G401 (cell line): ENCODE measurements around the gene SPTSSA. TPM values are rescaled to one million over a fixed set of nuclear protein-coding genes. Genes with fewer than 3 reads are reported as not detected.
A peak's percentile ranks its signal among the peaks of the same experiment; 100 is the strongest.

Experiments used
- DNase-seq: peaks from one replicate; pipeline ENCODE4 v3.0.0-alpha.2; 2015; ENCODE audit warnings: low spot score
- in situ Hi-C: cut with HindIII; loops from 2 replicates; pipeline ENCODE4 v1.10.0; 2016; ENCODE audit warnings: low sequenced_read_pairs, mixed read lengths
- total RNA-seq: library from RNA; depleted of rRNA; stranded (reverse); fragments of >200 nt; shearing (Covaris generic); gene quantifications from 2 replicates; pipeline ENCODE4 v1.2.3, GENCODE V29; 2014

The SPTSSA gene
- total RNA-seq, 1 experiment from 2014 or later = 18.1 TPM

GRCh38 chr14:34475163-34475562 lies 13.1 kb upstream of the SPTSSA start:
- in situ Hi-C loops = no loop called here
- no peak for DNase-seq

- no peak for DNase-seq
- in situ Hi-C loops = no loop called here
Observed at GRCh38 chr14:34474187-34474679, 12.2 kb upstream of the SPTSSA start.

DNA sequence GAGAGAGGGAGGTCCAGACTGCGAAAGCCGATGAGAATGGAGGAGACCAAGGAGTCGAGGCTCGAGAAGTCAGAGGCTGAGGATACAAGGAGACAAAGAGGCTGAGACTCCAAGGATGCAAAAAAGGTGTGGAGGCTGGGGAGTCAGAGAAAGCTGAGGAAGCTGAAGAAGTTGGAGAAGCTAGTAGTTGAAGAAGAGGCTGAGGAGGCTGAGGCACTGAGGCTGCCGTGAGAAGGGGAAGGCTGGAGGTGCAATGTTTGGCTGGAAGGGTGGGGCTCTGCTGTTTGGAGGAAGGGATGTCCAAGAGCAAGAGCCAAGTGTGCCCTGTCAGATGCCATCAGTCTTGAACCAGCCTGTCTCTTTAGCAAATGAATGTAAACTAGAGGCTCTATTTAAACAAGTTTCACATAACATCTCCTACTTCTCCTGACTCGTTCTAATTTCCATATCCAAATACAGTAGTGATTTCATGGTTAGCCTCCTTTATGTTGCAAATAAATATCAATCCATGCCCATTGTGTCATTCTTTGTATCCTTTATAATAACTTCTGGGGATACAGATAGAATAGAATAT lies 10.8 kb upstream of the SPTSSA start:
- in situ Hi-C loops = no loop called here
- no peak for DNase-seq

DNA sequence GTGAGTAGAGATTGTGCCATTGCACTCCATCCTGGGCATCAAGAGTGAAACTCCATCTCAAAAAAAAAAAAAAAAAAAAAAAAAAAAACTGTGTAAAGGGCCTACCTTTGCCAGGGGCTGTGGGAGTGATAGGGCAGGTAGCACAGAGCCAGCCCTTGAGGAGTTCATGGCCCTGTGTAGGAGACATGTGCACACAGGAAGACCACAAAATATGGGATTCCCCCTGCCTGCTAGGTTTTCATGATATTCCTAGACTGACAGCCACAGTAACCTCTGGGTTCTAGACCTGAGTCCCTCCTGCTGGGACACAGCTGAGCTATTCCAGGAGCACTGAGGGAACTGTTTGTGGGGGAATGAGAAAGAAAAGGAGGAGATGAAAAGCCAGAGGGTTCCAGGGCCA lies 8.3 kb upstream of the SPTSSA start:
- in situ Hi-C loops = no loop called here

DNA sequence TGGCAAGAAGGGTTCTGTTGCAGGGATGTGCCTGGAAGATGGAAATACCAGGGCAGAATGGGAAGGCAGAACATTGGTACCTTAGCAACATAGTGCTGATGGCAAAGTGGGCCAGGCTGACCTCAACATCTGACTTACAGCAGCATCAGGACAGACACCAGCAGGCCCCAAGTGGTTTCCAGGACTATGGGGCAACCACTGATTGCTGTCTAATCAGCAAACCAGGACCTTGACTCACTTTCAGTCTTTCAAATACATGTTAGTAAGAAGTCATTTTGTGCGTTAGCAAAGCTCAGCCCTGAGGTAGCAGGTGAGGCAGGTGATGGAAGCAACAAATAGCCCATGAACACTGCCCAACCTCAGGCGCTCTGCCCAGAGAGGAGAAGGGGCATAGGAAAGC lies 4.7 kb upstream of the SPTSSA start:
- DNase-seq = no peak
- in situ Hi-C loops = no loop called here

More for the DNA sequence above, 8.3 kb upstream of the SPTSSA start:
- no peak for DNase-seq

- in situ Hi-C loops = no loop called here
- DNase-seq = no peak
Observed at GRCh38 chr14:34465069-34465859, 3.2 kb upstream of the SPTSSA start.

GRCh38 chr14:34463598-34463961 lies 1.5 kb upstream of the SPTSSA start:
- no peak for DNase-seq
- in situ Hi-C loops = no loop called here

DNA sequence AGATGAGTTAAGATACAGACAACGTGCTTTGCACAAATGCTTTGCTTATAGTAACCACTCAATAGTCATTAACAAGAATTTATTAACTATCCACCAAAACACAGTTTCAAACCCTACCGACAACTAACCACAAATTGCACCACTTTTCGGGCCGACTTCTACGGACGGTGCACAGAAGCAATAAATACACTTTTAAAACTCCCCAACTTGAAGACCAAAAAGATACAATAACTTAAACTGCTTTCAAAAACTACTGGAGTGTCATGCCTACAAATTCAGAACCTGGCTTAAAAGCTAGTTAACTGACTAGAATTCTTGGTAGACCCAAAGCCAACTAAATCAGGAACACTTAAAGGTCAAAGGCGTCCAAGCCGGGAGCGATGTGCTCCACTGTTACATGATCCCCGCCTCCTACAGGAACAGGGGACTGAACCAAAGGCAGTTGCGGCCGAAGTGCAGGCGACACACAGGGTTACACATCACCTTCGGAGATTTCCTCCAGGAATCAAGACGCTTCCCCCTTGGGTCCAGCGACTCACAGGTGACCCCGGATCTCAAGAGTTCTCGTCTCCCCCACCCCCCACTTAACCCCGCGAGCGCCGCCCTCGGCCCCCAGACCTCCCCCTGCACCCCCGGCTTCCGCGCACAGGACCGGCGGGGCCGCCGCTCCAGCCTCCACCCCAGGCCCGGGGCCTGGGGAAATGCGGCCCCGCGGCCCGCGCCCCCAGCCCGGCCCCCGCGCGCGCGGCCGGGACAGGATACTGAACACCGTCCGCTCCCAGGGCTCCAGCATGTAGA lies 507 bp downstream of the SPTSSA start:
- DNase-seq = peak; percentile 66
- in situ Hi-C loops = no loop called here

- in situ Hi-C loops = no loop called here
- DNase-seq = no peak
Observed at GRCh38 chr14:34460841-34461240, 1.2 kb downstream of the SPTSSA start.

- in situ Hi-C loops = no loop called here
Observed at GRCh38 chr14:34460295-34460694, 1.7 kb downstream of the SPTSSA start.

GRCh38 chr14:34457186-34457585 lies 4.9 kb downstream of the SPTSSA start:
- no peak for DNase-seq
- in situ Hi-C loops = no loop called here

More at GRCh38 chr14:34460295-34460694, 1.7 kb downstream of the SPTSSA start:
- no peak for DNase-seq

DNA sequence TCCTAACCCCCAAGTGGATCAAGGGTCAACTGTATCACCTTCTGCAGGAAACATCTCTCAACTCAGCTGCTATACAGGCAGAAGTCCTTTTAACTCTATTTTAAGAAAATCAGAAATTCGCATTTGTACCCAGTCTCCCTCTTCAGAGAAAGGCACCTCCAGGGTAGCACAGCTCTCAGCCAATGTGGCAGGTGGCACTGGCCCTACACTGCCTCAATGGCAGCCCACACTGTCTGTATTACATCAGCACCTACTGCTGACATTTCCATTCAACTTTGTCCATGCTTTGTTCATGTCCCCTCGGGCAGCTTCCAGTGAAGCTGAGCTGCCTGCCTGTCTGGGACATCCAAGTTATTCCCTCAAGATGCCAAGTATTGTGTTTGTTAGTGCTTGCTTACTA lies 8.8 kb downstream of the SPTSSA start:
- in situ Hi-C loops = no loop called here
- DNase-seq = no peak

DNA sequence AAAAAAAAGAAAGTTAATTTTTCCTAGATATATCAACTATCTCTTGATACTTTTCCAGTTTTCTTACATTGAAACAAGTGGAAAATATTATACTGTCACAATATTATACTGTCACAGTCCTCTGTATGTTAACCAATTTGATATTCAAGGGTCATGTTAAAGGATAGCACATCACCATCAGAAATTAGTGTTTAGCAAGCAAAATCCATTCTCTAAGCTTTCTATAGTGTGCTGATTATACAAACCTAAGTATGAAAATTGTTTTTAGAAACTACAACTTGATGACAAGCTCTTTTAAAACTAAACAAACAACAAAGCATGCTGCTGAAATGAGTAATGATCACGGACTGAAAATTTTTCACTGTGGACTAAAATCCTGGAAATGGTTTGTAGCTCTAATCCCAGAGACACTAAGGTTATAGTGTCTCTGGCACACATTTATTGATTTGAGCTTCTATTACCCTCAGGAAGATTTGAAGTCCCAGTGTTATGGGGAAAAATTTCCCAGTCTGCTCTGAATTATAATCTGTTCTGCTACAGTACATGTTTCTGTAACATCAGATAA lies 9.7 kb downstream of the SPTSSA start:
- in situ Hi-C loops = no loop called here

DNA sequence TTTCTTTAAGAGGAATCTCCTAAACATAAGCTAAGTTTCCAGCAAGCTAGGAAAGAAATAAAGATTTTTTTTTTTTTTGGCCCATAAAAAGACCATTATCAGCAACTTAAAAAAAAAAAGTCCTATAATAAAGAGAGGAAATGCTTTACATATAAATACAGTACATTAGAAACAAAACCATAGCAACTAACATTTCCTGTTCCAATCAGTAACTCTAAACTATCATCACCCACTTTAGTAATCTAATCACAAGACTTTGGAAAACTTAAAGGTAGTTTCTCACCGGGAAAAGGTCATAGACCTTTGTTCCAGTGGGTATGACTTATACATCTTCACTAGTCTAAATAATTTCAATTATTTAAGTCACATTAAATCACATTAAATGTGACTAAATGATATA lies 11.1 kb downstream of the SPTSSA start:
- DNase-seq = no peak
- in situ Hi-C loops = no loop called here

More for the DNA sequence above, 9.7 kb downstream of the SPTSSA start:
- no peak for DNase-seq

DNA sequence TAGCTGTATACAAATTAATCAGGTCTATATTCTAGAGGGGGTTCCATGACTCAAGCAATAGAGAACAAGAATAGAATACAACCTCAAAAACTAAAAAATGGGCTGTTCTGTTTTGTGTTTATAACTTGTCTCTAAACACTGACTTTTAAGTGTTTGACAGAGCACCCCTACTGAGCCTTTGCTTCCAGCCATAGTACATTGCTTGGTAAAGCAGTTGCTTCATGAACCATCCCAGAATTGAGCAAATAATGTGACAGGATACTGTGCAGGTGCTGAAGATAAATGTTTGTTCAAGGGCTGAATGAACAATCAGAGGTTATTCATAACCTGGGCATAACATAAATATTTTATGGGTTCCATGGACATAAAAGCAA lies 11.5 kb downstream of the SPTSSA start:
- no peak for DNase-seq
- in situ Hi-C loops = no loop called here

GRCh38 chr14:34449819-34450541 lies 12.1 kb downstream of the SPTSSA start:
- in situ Hi-C loops = no loop called here
- DNase-seq = no peak

GRCh38 chr14:34439090-34439489 lies 22.9 kb downstream of the SPTSSA start:
- DNase-seq = no peak
- in situ Hi-C loops = no loop called here

DNA sequence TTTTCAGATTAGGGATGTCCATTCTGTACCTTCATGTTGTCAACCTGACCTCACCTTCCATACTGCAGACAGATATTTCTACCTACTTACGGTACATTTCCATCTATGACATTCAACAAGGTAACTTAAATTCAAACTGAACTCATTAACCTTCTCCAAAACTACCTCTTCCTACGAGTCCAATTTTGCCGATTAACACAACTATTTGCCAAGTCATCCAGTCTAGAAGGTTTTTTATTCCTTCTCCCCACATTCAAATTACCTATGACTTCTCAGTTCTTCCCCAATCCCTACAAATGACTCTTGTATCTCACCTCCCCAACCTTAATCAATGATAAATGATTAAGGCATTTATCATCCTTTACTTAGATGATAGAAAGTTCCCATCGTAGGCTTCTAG lies 23.6 kb downstream of the SPTSSA start:
- in situ Hi-C loops = no loop called here
- DNase-seq = no peak

- no peak for DNase-seq
- in situ Hi-C loops = no loop called here
Observed at GRCh38 chr14:34437729-34438080, 24.3 kb downstream of the SPTSSA start.
